Stimulated activated CD8-positive, alpha-beta memory T cell treated with anti-CD3 and anti-CD28 coated beads, Interleukin-4, amount 100 ng/mL, for 1 hour (primary cell): ENCODE results near the gene ING2.

ENCODE experiments used
- DNase-seq, 2 donors: peaks; one replicate each; pipeline ENCODE4 v3.0.0-alpha.2; 2020; ENCODE audit warnings: low read depth in 2 of 2, low spot score in 1 of 2

Gene ING2

DNA sequence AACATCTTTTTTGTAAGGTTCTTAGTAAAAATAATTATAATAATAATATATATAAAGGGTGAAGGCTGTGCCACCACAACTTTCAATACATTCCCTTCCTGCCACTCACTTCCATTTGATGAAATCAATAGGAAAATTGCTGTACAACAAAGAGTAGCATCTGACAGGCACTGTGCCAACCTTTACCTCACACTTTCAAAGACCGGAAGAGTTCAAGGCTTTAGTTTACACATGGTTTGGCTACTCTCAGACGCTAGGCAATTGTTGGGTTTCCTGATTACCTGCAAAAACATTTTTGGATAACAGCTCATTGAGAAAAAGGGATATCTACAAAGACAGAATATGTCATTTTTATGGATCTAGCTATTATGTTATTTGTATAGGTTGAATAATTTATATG is 5.5 kb upstream of the ING2 start:
- DNase-seq, result no peak

DNA sequence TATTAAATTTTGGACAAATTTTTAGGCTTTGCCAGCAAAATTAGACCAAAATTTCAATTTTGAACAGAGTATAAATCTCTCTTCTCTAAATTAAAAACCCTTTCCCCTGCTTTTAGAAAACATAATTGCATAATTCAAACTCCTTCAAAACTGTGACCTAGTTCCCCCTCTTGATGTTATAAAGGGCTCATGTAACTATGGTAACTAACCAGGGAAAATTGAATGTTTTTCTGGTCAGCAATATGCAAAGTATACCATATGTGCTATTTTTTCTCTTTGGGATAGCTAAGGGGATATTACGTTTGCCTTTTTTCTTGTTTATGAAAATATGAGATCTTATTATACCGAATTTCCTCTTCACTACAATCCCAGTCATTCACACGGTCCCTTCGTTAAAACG is 5.1 kb upstream of the ING2 start:
- DNase-seq, result no peak

DNA sequence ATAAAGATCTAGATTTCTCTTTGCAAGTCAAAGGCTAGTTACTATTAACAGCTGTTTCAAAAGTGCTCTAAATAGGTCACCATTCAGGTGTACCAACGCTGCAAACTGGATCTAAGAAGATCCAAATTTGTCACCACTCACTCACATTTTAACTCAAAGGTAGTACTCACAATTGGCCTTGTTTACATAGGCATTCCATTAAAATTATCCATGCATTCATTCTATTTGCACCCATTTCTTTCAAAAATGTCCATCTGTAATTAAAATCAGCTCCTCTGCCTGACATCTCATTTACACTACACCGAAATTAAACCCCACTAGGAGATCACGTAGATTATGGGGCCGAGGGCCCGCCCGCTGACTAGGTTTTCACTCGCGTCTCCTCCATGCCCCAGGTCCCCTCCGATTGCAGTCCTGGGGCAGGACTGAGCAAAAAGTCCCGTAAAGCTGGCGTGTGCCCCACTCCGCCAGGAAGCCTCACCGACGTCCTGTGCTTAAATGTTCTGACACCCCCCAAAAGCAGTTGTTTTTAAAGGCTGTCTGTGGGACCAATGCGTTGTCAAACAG is 1.3 kb upstream of the ING2 start:
- peak; percentile 6 to 19 for DNase-seq

DNA sequence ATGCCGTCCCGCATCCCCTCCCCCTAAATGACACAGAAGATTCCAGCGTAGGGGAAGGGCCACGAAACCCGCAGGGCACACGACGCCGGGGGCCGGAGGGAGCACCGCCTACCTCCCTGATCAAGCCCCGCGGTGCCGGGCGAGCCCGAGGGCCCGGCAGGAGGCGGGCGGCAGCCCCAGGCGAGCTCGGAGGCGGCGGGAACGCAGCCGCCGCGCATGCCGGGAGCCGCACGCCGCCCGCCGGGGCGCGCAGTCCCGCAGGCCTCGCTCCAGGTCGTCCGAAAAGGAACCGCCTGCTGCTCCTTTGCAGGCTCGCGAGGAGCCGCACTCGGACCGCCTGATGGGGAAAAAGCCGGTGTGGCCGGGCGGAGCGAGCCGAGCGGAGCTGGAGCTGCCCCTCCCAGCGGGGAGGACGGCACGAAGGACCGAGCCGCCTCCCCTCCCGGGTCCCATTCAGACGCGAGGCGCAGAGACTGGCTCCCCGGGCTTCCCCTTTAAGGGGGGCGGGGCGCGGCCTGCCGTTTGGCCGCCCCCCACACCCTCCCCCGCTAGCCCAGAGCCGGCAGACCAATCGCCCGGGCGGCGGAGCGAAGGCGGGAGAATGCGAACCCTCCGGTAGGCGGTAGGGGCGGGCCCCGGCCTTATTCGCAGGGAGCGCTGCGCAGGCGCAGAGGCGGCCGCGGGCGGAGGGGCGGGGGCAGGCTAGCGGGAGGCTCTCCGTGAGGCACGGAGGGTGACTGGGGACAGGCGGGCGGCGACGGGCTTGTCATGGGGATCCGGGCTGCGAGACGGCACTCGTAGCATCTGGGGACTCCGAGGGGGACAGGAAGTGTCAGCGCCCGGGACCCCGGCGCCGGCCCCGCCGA is 561 bp upstream of the ING2 start:
- peak; percentile 97 to 99 for DNase-seq

DNA sequence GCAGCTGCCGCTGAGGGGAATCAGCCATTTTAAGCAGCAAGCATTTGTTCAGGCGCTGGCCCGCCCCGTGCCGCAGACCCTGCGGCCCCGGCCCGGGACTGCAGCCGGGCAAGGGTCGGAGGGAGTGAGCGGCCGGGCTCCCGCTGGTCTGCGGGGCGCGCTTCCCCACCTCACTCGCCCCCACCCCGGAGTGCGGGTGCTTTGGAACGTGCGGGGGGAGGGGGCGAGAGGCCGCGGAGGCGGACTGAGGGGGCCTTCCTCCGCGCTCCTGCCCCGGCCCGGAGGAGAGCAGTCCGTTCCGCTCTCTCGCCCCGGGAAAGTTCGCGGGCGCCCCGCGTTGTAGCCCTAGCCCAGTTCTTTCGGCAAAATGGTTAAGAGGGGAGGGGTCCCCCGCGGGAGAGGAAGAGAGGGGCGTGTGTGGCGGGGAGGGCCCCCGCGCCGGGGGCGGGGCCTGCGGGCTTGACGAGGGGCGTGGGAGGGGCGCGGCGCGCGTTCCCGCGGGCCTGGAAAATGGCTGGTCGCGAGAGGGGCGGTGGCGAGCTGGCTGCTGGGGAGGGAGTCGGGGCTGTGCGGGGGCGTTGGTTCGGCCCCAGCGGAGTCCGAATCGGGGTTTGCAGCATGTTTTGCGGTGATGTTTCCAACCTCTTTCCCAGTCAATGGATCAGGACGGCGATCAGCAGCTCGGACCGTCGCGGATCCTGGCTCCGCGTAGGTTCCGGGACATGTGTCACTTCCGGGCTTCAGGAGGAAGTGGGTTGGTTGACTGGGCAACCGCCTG is 942 bp downstream of the ING2 start:
- DNase-seq, result peak; percentile 64 to 77

DNA sequence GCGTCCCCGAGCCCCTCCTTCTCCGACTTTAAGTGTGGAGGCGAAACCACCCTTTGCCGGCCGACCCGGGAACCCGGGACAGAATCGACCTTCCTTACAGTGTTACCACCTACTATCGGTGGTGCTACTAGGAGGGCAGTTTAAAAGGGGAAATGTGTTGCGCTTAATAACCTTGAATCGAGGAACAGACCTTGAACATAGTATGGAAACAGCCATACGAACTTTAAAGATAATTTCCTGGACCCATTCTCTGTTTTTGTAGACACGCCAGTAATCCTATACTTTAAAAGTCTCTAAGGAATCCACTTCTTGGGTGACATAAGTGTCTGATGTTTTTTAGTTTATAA is 1.5 kb downstream of the ING2 start:
- DNase-seq, result no peak

DNA sequence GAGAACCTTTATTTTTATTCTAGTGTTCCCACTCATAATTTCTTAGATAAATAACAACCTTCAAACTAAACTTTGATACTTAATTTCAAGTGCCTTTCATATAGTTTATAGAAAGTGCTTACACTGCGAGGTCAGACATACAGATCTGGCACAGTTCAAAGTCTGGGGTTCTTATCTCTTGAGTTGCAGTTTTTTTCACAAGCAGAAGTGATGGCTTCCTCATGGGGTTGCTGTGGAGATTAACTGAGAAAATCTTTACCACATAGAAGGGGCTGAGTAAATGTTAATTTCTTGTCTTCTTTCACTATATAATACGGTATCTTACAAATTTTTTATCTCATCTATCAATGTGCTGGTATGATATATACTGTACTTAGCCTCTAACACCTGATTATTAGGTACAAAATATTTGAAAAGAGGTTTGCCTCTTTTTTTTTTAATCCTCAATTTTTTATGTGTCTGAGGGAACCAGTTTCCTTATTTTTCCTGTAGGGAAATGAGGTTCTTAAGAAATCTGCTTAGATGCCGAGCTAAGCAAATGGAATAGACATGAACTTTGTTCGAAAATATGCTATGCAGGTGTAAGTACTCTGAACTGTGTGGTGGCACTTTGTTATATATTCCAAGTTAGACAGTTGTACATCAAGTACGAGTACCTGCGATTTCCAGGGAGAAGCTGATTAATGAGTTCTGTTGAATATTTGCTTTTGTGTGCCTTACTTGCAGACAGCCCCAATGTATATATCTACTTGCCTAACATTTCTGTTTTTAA is 3.3 kb downstream of the ING2 start:
- DNase-seq, result no peak

DNA sequence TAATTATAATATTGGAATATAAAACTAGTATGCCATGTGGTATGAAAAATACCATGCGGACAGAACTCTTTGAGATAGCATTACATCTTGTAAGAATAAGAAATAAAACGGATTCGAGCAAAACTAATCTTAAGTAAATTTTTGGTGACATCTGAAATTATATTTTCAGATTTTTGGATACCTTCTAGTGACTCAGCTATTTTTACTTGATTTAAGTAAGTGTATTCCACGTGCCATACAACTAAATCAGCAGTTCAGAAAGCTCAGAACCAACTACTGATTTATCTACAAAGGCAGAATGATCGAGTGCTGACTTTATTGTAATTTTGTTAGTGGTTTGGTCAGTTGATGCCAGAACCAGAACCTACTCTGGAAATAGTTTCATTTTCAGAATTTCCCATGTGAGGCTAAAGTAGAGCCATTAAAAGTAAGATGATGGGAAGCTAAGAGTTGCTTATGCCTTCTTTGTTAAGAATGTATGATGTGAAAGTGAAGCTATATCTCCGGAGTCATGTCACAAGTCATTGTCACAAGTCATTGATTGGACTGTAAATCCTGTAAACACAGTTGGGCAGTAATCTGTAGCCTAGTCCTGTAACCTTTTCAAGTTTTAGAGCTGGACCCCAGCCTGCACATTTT is 4.0 kb downstream of the ING2 start:
- DNase-seq, result no peak

DNA sequence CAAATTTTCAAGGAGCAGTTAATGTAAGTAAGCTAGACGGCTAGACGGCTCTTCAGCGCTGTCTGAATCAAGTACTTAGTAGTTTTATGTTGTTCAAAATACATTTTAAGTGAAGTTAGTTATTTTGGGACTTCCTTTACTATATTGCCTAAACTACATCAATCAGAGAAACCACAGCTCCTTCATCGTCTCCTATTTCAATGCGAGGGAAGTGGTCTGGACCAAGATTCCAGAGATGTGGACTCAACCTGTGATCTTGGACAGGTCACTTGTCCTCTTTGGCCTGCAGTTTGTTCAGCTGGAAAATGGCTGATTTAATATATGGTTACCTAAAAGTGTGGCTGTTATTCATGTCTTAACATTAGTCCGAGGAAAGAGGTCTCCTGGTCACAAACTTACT is 10.6 kb downstream of the ING2 start:
- DNase-seq, result no peak

DNA sequence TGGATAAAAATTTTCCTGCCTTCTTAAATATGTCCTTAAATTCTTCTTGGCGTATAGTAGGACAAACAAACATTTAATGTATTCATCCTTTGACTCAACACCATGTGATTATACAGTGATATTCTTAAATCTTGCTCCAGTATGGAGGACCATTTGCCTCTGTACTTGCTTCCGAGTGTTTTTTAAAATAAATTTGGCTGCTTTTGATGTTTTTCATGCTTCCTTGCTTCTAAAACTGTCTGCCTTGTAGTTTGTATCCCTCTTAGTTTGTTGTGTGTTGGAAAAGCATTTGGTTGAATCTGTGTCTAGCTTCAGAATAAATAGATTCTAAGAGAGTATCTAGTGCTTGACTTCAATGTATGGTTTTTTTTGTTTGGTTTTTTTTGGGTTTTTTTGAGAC is 12.3 kb downstream of the ING2 start:
- DNase-seq, result no peak

DNA sequence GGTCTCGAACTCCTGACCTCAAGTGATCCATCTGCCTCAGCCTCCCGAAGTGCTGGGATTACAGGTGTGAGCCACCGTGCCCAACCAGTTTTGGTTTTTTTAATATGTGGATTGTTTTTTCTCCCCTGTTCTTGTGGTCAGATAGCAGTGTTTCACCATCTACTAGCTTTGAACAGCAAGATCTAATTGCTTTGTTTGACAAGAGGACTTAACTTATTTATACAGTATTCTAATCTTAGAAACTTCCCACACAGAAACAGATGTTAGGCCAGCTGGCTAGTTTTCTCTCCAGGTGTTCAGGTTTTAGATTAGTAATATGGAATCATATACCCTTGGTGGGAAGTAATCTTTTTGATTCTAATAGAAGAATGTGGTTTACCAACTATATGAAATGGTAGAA is 12.9 kb downstream of the ING2 start:
- DNase-seq, result no peak

DNA sequence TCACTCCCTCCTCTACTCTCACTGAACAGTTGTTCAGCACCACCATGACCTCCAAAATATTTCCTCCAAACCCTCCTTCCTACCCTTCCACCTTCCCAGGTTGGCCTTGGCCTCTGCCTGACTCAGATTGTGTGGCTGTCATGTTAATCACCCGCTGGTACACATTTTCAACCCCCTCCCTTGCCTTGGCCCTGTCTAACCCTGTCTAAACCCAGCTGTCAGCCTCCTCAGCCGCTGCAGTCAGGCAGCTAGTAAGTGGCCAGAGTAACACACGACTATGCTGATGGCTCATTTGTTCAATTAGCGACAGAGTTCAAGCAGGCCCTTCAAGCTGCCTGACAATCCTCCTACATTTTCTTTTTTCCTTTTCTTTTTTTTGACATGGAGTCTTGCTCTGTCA is 18.0 kb downstream of the ING2 start:
- no peak for DNase-seq

DNA sequence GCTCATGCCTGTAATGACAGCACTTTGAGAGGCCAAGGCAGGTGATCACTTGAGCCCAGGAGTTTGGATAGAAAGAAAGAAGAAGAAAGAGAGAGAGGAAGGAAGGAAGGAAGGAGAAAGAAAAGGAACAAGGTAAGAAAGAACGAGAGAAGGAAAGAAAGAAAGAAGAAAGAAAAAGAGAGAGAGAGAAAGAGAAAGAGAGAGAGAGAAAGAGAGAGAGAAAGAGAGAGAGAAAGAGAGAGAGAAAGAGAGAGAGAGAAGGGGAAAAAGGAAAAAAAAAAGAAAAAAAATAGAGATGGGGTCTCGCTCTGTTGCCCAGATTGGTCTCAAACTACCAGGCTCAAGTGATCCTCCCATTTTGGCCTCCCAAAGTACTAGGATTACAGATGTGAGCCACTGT is 22.5 kb downstream of the ING2 start:
- DNase-seq, result no peak

DNA sequence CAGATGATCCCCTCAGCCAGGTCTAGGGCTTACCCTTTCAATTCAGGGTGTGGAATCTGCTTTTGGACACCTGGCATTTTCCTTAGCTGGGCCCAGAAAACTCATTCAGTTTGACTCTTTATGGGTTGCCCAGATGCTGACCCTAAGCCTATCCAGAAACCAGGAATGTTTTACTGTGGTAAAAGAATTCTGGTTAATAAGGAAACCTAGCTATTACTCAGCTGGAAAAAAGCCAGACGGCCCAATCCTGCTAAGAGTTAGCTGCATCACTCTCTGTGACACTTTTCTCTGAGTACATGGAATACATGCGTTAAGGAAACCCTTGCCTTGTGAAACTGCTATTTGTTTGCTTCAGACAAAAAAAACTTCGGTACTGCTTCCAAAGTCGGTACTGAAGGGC is 28.0 kb downstream of the ING2 start:
- DNase-seq, result no peak

DNA sequence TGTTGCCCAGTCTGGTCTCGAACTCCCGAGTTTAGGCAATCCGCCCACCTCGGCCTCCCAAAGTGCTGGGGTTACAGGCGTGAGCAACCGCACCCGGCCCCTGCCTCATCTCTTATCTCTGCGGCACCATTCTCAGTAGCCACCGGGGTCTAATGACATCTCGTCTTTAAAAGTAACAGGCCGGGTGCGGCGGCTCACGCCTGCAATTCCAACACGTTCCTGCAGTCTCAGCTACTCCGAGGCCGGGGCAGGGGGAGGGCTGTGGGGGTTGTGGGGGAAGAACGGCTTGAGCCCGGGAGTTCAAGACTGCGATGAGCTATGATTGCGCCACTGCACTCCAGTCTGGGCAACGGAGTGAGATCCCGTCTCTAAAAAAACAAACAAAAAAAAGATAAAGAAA is 28.8 kb downstream of the ING2 start:
- no peak for DNase-seq

DNA sequence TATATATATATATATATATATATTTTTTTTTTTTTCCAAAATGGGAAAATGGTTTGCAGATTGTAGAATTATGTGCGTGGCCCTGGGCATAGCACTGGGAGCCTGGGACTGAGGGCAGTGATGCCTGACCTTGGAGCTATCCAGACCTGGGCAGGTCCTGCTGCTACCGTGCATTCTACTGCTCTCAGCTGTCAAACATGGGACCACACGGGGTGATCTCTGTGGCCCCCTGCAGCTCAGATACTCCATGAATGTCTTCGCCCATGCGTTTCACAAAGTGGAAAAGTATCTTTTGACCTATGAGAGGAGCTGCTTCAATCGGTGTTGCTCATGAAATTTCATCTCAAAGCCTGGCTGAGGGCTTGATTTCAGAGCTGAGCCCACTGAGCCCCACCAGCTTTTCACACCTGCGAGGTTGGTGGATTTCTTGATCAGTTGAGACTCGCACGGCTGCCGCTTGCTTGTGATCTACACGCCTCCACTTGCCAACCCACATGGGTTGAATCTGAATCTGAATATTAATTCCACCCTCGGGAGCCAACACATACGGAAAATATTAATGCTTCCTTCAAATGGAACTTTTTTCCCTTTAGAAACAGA is 35.7 kb downstream of the ING2 start:
- no peak for DNase-seq

DNA sequence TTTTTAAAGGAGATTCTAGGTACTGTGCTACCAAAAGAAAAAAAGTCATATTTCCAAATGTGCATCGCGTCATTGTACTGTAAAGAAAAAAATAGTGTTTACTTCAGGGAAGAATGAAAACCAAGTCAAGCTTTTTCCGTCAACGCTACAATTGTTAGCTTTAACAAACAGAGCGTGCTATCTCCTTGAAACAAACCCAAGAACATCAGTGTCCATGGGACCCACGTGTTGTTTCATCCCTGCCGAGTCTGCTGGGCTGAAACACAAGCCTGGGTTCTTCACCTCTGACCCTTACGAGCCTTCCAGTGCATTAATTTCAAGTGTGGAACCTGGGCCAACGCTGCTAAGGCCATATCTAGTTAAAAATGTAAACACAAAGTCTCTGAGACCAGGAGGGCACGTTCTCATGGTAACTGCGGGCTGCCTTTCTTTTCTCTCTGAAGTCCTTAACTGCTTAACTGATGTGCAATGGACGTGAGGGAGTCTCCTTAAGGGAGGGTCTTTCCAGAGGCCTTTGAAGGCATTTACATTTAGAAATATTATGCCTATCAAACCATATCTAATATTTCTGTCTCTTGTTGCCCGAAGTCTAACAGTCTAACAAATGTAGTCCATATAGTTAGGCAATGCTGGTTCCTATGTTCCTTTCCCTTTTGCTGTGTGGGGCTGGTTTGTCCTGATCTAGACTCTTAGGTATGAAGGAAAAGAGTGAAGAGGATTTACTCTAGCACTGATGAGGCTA is 36.3 kb downstream of the ING2 start:
- DNase-seq, result no peak

DNA sequence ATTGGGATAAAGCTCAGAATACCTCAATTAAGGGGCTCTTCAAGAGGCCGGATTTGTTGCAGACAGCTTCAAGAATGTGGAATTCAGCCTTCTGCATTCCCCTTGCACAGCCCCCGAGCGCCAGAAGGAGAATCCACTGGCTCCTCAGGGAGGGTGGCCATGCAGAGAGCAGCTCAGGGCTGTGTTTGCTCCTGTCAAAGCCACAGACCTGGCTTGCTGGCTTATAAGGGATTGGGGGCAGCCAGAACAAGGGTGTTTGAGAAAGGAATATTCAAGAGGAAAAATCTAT is 36.8 kb downstream of the ING2 start:
- DNase-seq, result no peak

DNA sequence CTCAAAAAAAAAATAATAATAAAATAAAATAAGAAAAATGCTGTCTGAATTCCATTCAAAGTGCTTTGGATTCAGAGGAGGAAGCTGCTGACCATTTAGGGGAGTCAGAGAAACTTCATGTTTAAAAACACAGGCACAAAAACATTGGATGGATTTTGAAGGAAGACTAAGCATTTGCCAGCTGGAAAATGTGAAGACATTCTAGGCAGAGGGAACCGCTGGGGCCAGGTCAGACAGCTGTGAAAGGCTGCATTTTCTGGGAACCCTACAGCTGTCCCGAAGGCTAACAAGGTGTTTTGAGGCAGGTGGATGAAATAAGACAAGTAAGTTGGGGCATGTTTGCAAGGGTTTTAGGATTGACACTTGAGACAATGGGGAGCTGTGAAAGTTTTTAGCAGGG is 38.6 kb downstream of the ING2 start:
- no peak for DNase-seq

DNA sequence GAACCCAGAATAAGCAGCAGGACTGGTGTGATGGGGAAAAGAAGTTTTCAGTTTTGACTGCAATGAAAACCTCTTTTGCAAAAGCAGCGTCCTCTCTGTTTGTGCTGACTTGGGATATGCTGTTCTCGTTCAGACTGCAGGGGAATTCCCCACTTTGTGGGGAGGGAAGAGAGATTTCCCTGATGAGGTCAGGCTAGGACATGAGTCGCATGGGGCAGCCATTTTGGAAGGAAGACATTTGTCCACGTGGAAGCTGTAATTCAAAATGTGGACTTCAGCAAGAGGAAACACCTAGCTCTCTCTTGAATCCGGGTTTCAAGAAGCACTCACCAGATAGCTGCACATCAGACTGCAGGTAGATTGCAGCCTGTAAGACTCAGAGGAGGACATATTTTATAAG is 39.3 kb downstream of the ING2 start:
- no peak for DNase-seq
